GM23338 (cell line): ENCODE results near the gene CNTNAP1. TPM values are rescaled to one million over a fixed set of nuclear protein-coding genes. Genes with fewer than 3 reads are reported as not detected.
"Not testable (repeated sequence)": the region's sequence is repeated elsewhere in the genome, so short reads cannot be mapped to it uniquely, and the experiment has no call there.

Experiments
- ATAC-seq: fragments of 200-7000 bp; cut with Tn5 transposase; 3 replicates; pipeline ENCODE4 v1.9.1; 2020
- DNase-seq: peaks from one replicate; pipeline ENCODE4 v3.0.0-alpha.2; 2015; ENCODE audit warnings: low spot score
- H2AFZ ChIP-seq: fragments of 200-600 bp; sonication (generic); 2 replicates; pipeline ENCODE4 v1.8.0; 2016; ENCODE audit warnings: antibody characterized with exemption, mild to moderate bottlenecking, moderate library complexity
- H3F3A ChIP-seq: fragments of 200-600 bp; sonication (generic); replicated peaks from 2 replicates; pipeline ENCODE4 v1.8.0; 2017; ENCODE audit warnings: antibody characterized with exemption, mixed run types, low read depth
- H3K27ac ChIP-seq: fragments of 200-600 bp; sonication (generic); 2 replicates; pipeline ENCODE4 v1.6.1; 2016; ENCODE audit warnings: low read depth
- H3K27me3 ChIP-seq: fragments of 200-600 bp; sonication (generic); 2 replicates; pipeline ENCODE4 v1.8.0; 2016; ENCODE audit warnings: mild to moderate bottlenecking, mixed run types, moderate library complexity; ENCODE audit not compliant: insufficient read depth
- H3K36me3 ChIP-seq: fragments of 200-600 bp; sonication (generic); 2 replicates; pipeline ENCODE4 v1.8.0; 2016; ENCODE audit warnings: mild to moderate bottlenecking; ENCODE audit not compliant: insufficient read depth
- H3K4me1 ChIP-seq: fragments of 200-600 bp; sonication (generic); 2 replicates; pipeline ENCODE4 v1.8.0; 2016; ENCODE audit warnings: mild to moderate bottlenecking, moderate library complexity; ENCODE audit not compliant: insufficient read depth
- H3K4me2 ChIP-seq: fragments of 200-600 bp; sonication (generic); 2 replicates; pipeline ENCODE4 v1.7.1; 2017; ENCODE audit warnings: mixed run types
- H3K4me3 ChIP-seq: fragments of 200-600 bp; sonication (generic); 2 replicates; pipeline ENCODE4 v1.6.1; 2016; ENCODE audit warnings: mixed run types
- H3K79me2 ChIP-seq: fragments of 200-600 bp; sonication (generic); replicated peaks from 2 replicates; pipeline ENCODE4 v1.8.0; 2017; ENCODE audit warnings: mild to moderate bottlenecking; ENCODE audit not compliant: insufficient read depth
- H3K9me2 ChIP-seq: fragments of 200-600 bp; sonication (generic); 2 replicates; pipeline ENCODE4 v1.8.0; 2017; ENCODE audit not compliant: insufficient read depth
- H4K20me1 ChIP-seq: fragments of 200-600 bp; sonication (generic); replicated peaks from 2 replicates; pipeline ENCODE4 v1.8.0; 2017; ENCODE audit warnings: mild to moderate bottlenecking; ENCODE audit not compliant: insufficient read depth
- H3K27ac Mint-ChIP-seq: 2 replicates; pipeline ENCODE4 v1.8.0; 2020; ENCODE audit warnings: inconsistent platforms, mild to moderate bottlenecking, moderate library complexity, mixed read lengths
- H3K27me3 Mint-ChIP-seq: 3 replicates; pipeline ENCODE4 v1.8.0; 2022; ENCODE audit warnings: low read depth, mild to moderate bottlenecking, moderate library complexity, mixed read lengths, inconsistent platforms; ENCODE audit not compliant: insufficient read depth, poor library complexity
- H3K36me3 Mint-ChIP-seq: 3 replicates; pipeline ENCODE4 v1.8.0; 2021; ENCODE audit warnings: low read depth, mild to moderate bottlenecking, inconsistent platforms, moderate library complexity, mixed read lengths
- H3K4me1 Mint-ChIP-seq: 3 replicates; pipeline ENCODE4 v1.8.0; 2020; ENCODE audit warnings: mild to moderate bottlenecking, inconsistent platforms, mixed read lengths
- H3K4me3 Mint-ChIP-seq: 3 replicates; pipeline ENCODE4 v1.8.0; 2021; ENCODE audit warnings: moderate library complexity, mild to moderate bottlenecking, inconsistent platforms, mixed read lengths
- H3K9me3 Mint-ChIP-seq: 3 replicates; pipeline ENCODE4 v1.8.0; 2020; ENCODE audit warnings: moderate library complexity, mild to moderate bottlenecking, inconsistent platforms, mixed read lengths
- CTCF ChIP-seq, 2 experiments: fragments of 200-600 bp in 1 of 2; sonication (generic) in 1 of 2; conservative IDR thresholded peaks; 2 replicates each; pipeline versions ENCODE4 v1.5.1 to v1.6.1; 2016 to 2017; ENCODE audit warnings: antibody characterized with exemption in 2 of 2, low read depth in 2 of 2, mild to moderate bottlenecking in 2 of 2, moderate library complexity in 1 of 2
- EZH2phosphoT487 ChIP-seq: fragments of 200-600 bp; sonication (generic); IDR thresholded peaks from one replicate; pipeline ENCODE4 v1.8.1; 2018; ENCODE audit warnings: antibody characterized with exemption; ENCODE audit not compliant: unreplicated experiment
- JUNB ChIP-seq: IDR thresholded peaks from one replicate; pipeline ENCODE4 v1.6.1; 2016; ENCODE audit warnings: antibody characterized with exemption; ENCODE audit not compliant: unreplicated experiment
- POLR2AphosphoS5 ChIP-seq: IDR thresholded peaks from 2 replicates; pipeline ENCODE4 v1.6.1; 2016; ENCODE audit warnings: antibody characterized with exemption, low read depth
- STAT1 ChIP-seq: IDR thresholded peaks from one replicate; pipeline ENCODE4 v1.6.1; 2016; ENCODE audit warnings: antibody characterized with exemption; ENCODE audit not compliant: unreplicated experiment
- polyA plus RNA-seq: library from polyadenylated mRNA; unstranded; fragments of >200 nt; fragmentation: Nextera tagmentation; extraction: Ambion mirVana; gene quantifications from 2 replicates; pipeline ENCODE4 v1.2.1, GENCODE V29; 2016
- total RNA-seq: library from RNA; depleted of rRNA; stranded (reverse); fragments of >200 nt; shearing (Covaris generic); gene quantifications from 2 replicates; pipeline ENCODE4 v1.2.3, GENCODE V29; 2014

Gene CNTNAP1
- total and polyA plus RNA-seq, 2 experiments from 2014 or later, result 1.3 to 5.0 TPM

GRCh38 chr17:42665581-42666001 is 16.7 kb upstream of the CNTNAP1 start:
- H4K20me1 ChIP-seq, result peaks cover 14% of the 10 kb centered on the region; the same call in 1 of the 2 replicates
- peaks cover 6% of the 10 kb centered on the region; the same call in 1 of the 2 replicates for H3K27me3 ChIP-seq
- H3K27ac Mint-ChIP-seq, result no peak overlapping the region
- H3K4me3 ChIP-seq, result no peak overlapping the region
- H3K4me1 Mint-ChIP-seq, result peaks cover 22% of the 10 kb centered on the region
- no peak overlapping the region for H3K4me2 ChIP-seq
- H3K4me1 ChIP-seq, result peaks cover 4% of the 10 kb centered on the region
- H3K36me3 ChIP-seq, result no peaks in the 10 kb centered on the region; the same call in 1 of the 2 replicates
- no peak overlapping the region; the same call in 2 of the 3 replicates for H3K4me3 Mint-ChIP-seq
- peaks cover 49% of the 10 kb centered on the region for H3K36me3 Mint-ChIP-seq
- no peaks in the 10 kb centered on the region for H3K9me3 Mint-ChIP-seq
- no peak overlapping the region for H3K27ac ChIP-seq
- ATAC-seq (no peak), DNase-seq (no peak)
- H3K9me2 ChIP-seq, result no peaks in the 10 kb centered on the region
- H3K27me3 Mint-ChIP-seq, result peaks cover 26% of the 10 kb centered on the region
- no peaks in the 10 kb centered on the region for H3K79me2 ChIP-seq
- peaks cover 14% of the 10 kb centered on the region; the same call in 1 of the 2 replicates for H3F3A ChIP-seq
- no peak for TF ChIP-seq CTCF (conservative IDR thresholded peaks at IDR 0.05; ENCODE audit: low read depth in 2 of 2)
- no peak overlapping the region for H2AFZ ChIP-seq

GRCh38 chr17:42666126-42666525 is 16.2 kb upstream of the CNTNAP1 start:
- not testable (repeated sequence) for H3K4me3 ChIP-seq, H3K27ac ChIP-seq, DNase-seq, H3K9me2 ChIP-seq, ATAC-seq, H3K79me2 ChIP-seq, H3K4me1 ChIP-seq, H3K4me3 Mint-ChIP-seq, H3K27ac Mint-ChIP-seq, H2AFZ ChIP-seq, H3K36me3 ChIP-seq, H3K9me3 Mint-ChIP-seq, H3K4me2 ChIP-seq
- Mint-ChIP-seq H3K36me3 (peaks cover 55% of the 10 kb centered on the region), H3K4me1 (peaks cover 26% of the 10 kb centered on the region), H3K27me3 (peaks cover 31% of the 10 kb centered on the region)
- Histone ChIP-seq H4K20me1 (peaks cover 14% of the 10 kb centered on the region; the same call in 1 of the 2 replicates), H3F3A (peaks cover 14% of the 10 kb centered on the region; the same call in 1 of the 2 replicates), H3K27me3 (peaks cover 11% of the 10 kb centered on the region)

GRCh38 chr17:42667088-42667951 is 15.0 kb upstream of the CNTNAP1 start:
- ATAC-seq, result no peak
- H3K36me3 ChIP-seq, result no peaks in the 10 kb centered on the region; the same call in 1 of the 2 replicates

More at GRCh38 chr17:42667088-42667951, 15.0 kb upstream of the CNTNAP1 start:
- TF ChIP-seq POLR2AphosphoS5 (peak; percentile 24; the same call in 1 of the 2 replicates), JUNB (no peak), STAT1 (no peak), EZH2phosphoT487 (no peak)
- peaks cover 54% of the 10 kb centered on the region for H3K36me3 Mint-ChIP-seq
- Histone ChIP-seq H3K4me1 (peaks cover 18% of the 10 kb centered on the region), H3K4me2 (no peak overlapping the region), H3K79me2 (no peaks in the 10 kb centered on the region), H3K4me3 (no peak overlapping the region), H3K9me2 (no peaks in the 10 kb centered on the region), H3K27me3 (peaks cover 23% of the 10 kb centered on the region), H3K27ac (no peak overlapping the region), H3F3A (peaks cover 22% of the 10 kb centered on the region), H4K20me1 (0 out of 2 replicates have a peak, but pooled peaks cover 14% of the 10 kb centered on the region), H2AFZ (no peak overlapping the region)
- no peak overlapping the region for H3K27ac Mint-ChIP-seq
- H3K27me3 Mint-ChIP-seq, result peaks cover 38% of the 10 kb centered on the region
- H3K9me3 Mint-ChIP-seq, result no peaks in the 10 kb centered on the region
- H3K4me1 Mint-ChIP-seq, result peaks cover 36% of the 10 kb centered on the region
- no peak for DNase-seq
- no peak overlapping the region for H3K4me3 Mint-ChIP-seq
